Fibroblast of skin of scalp (primary cell): ENCODE measurements around the gene PERM1.
A peak's percentile ranks its signal among the peaks of the same experiment; 100 is the strongest.
"Not testable (repeated sequence)": the region's sequence is repeated elsewhere in the genome, so short reads cannot be mapped to it uniquely, and the experiment has no call there.

Source experiments
- DNase-seq: peaks from one replicate; pipeline ENCODE4 v3.0.0-alpha.2; 2013

Gene PERM1

GRCh38 chr1:997993-998744 lies 16.3 kb upstream of the PERM1 start:
- no peak for DNase-seq

- no peak for DNase-seq
Measured at GRCh38 chr1:997713-997992, 15.8 kb upstream of the PERM1 start.

- DNase-seq, result no peak
Measured at GRCh38 chr1:996851-997712, 15.2 kb upstream of the PERM1 start.

- peak; percentile 14 for DNase-seq
Measured at GRCh38 chr1:995665-996633, 14.1 kb upstream of the PERM1 start.

GRCh38 chr1:994546-994945 lies 12.7 kb upstream of the PERM1 start:
- not testable (repeated sequence) for DNase-seq

GRCh38 chr1:993379-993995 lies 11.6 kb upstream of the PERM1 start:
- no peak for DNase-seq

- no peak for DNase-seq
Measured at GRCh38 chr1:992362-992761, 10.5 kb upstream of the PERM1 start.

- no peak for DNase-seq
Measured at GRCh38 chr1:991895-992294, 10.0 kb upstream of the PERM1 start.

GRCh38 chr1:991275-991674 lies 9.4 kb upstream of the PERM1 start:
- not testable (repeated sequence) for DNase-seq

- DNase-seq, result not testable (repeated sequence)
Measured at GRCh38 chr1:988061-988460, 6.2 kb upstream of the PERM1 start.

- no peak for DNase-seq
Measured at GRCh38 chr1:985126-985525, 3.2 kb upstream of the PERM1 start.

- no peak for DNase-seq
Measured at GRCh38 chr1:984476-984814, 2.6 kb upstream of the PERM1 start.

- peak; percentile 26 for DNase-seq
Measured at GRCh38 chr1:983798-984475, 2.0 kb upstream of the PERM1 start.

- no peak for DNase-seq
Measured at GRCh38 chr1:982765-983436, 1.0 kb upstream of the PERM1 start.

GRCh38 chr1:981491-981954 lies 370 bp downstream of the PERM1 start:
- DNase-seq, result no peak

- DNase-seq, result no peak
Measured at GRCh38 chr1:980602-981395, 1.1 kb downstream of the PERM1 start.

GRCh38 chr1:980137-980571 lies 1.7 kb downstream of the PERM1 start:
- DNase-seq, result no peak

- no peak for DNase-seq
Measured at GRCh38 chr1:979744-980072, 2.2 kb downstream of the PERM1 start.

GRCh38 chr1:978835-979743 lies 2.8 kb downstream of the PERM1 start:
- no peak for DNase-seq
